HG02623 (cell line): ENCODE results near the gene TEX264.

Source experiments
- ATAC-seq: cut with Tn5 transposase; IDR thresholded peaks from one replicate; pipeline ENCODE4 v1.9.1; 2021; ENCODE audit warnings: moderate library complexity; ENCODE audit not compliant: unreplicated experiment

The TEX264 gene

DNA sequence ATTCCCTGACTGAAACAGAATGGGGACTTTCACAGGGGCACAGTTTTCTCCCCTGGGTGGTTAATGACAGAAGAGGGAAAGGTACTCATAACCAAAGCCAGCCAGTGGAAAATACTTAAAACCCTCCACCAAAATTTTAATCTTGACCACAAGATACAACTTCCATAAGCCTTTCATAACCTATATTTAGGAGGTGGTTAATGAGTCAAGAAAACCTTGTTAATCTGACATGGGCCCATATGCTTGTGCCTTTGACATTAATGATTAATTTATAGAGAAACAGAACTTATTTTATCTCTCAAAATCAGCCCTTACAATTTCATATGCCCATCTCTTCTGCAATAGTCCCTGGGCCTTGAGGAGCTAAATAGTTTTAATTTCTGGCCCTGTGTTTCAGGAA is 76.8 kb downstream of the TEX264 start:
- no peak for ATAC-seq

DNA sequence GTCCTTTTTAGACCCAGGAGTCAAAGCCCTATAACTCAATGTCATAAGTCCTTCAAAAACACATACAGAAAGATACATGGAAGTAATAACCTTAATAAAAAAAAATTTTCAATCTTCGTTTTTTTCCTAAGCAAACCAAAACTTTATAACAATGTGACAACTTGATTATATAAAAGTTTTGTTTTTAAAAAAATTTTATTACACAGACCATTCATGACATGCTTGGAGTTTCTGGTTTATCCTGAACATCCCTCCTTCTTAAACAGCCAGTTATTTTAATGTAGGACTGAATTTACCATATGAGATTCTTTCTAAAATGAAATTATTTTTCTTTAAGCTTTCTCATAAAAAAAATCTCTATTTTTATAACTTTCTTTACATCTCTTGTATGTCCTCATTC is 77.3 kb downstream of the TEX264 start:
- ATAC-seq = no peak

GRCh38 chr3:51750878-51751277 is 79.8 kb downstream of the TEX264 start:
- ATAC-seq = no peak

DNA sequence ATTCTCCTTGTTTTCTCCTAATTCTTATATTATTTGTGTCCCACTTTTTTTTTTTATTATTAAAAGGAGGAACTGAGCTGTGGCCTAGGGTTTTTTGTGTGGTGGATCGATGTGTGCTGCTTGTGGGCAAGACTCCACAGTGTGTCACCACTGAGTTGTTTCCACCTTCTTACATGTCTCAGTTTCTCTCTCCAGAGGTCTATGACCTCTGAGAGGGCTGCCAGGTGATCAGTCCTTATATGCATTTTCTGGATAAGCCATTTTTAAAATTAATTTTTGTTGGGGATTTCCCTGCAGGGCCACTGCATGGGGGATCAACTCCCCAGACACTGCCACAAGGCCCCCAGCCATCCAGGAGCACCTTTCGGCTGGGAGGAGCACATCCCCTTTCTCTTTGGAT is 80.2 kb downstream of the TEX264 start:
- no peak for ATAC-seq
